ENCODE data around the gene TRPM3.

The TRPM3 gene

GRCh38 chr9:71121275-71122021 lies at the start of gene TRPM3:
Gene TRPM3, minus strand, starts transcription at chr9:71121621. Its CDS starts 267 bp downstream, at chr9:71121354.
- Histone ChIP-seq H3K27ac (ENCODE audit: low read length) (peak within 1 kb of the TSS; percentile 89), H3K9me3 (ENCODE audit: control insufficient read depth, low read depth, low read length) (no peaks in the 10 kb centered on the region), H3K4me1 (ENCODE audit: control insufficient read depth, low read depth, low read length) (peaks cover 69% of the 10 kb centered on the region), H3K4me3 (ENCODE audit: low read length) (peak within 1 kb of the TSS; percentile 82), H3K27me3 (ENCODE audit: control insufficient read depth, insufficient read depth, low read length) (no peaks in the 10 kb centered on the region), H3K36me3 (ENCODE audit: control insufficient read depth, low read depth, low read length) (no peaks in the 10 kb centered on the region), H3K9ac (ENCODE audit: low read length) (peak within 1 kb of the TSS; percentile 80)

GRCh38 chr9:71168418-71168817 lies 47.0 kb upstream of the TRPM3 start:
- Histone ChIP-seq H3K27me3 (ENCODE audit: control insufficient read depth, insufficient read depth, low read length) (no peaks in the 10 kb centered on the region), H3K9me3 (ENCODE audit: control insufficient read depth, low read depth, low read length) (no peaks in the 10 kb centered on the region), H3K36me3 (ENCODE audit: control insufficient read depth, low read depth, low read length) (no peaks in the 10 kb centered on the region), H3K4me1 (ENCODE audit: control insufficient read depth, low read depth, low read length) (peaks cover 14% of the 10 kb centered on the region), H3K4me3 (ENCODE audit: low read length) (no peak overlapping the region), H3K27ac (ENCODE audit: low read length) (no peak overlapping the region), H3K9ac (ENCODE audit: low read length) (no peak overlapping the region)

GRCh38 chr9:71162126-71162525 lies 40.7 kb upstream of the TRPM3 start:
- Histone ChIP-seq H3K9ac (ENCODE audit: low read length) (no peak overlapping the region), H3K27ac (ENCODE audit: low read length) (no peak overlapping the region), H3K4me1 (ENCODE audit: control insufficient read depth, low read depth, low read length) (peaks cover 4% of the 10 kb centered on the region), H3K4me3 (ENCODE audit: low read length) (no peak overlapping the region), H3K36me3 (ENCODE audit: control insufficient read depth, low read depth, low read length) (no peaks in the 10 kb centered on the region), H3K27me3 (ENCODE audit: control insufficient read depth, insufficient read depth, low read length) (no peaks in the 10 kb centered on the region), H3K9me3 (ENCODE audit: control insufficient read depth, low read depth, low read length) (no peaks in the 10 kb centered on the region)

- Histone ChIP-seq H3K4me1 (ENCODE audit: control insufficient read depth, low read depth, low read length) (no peaks in the 10 kb centered on the region), H3K27ac (ENCODE audit: low read length) (no peak overlapping the region), H3K9me3 (ENCODE audit: control insufficient read depth, low read depth, low read length) (no peaks in the 10 kb centered on the region), H3K9ac (ENCODE audit: low read length) (no peak overlapping the region), H3K36me3 (ENCODE audit: control insufficient read depth, low read depth, low read length) (no peaks in the 10 kb centered on the region), H3K4me3 (ENCODE audit: low read length) (no peak overlapping the region), H3K27me3 (ENCODE audit: control insufficient read depth, insufficient read depth, low read length) (no peaks in the 10 kb centered on the region)
Observed at GRCh38 chr9:71157731-71158130, 36.3 kb upstream of the TRPM3 start.

- no peaks in the 10 kb centered on the region for H3K27me3 ChIP-seq (ENCODE audit: control insufficient read depth, insufficient read depth, low read length)
- H3K27ac ChIP-seq (ENCODE audit: low read length): no peak overlapping the region
- H3K36me3 ChIP-seq (ENCODE audit: control insufficient read depth, low read depth, low read length): no peaks in the 10 kb centered on the region
- H3K9me3 ChIP-seq (ENCODE audit: control insufficient read depth, low read depth, low read length): peaks cover 3% of the 10 kb centered on the region
- no peak overlapping the region for H3K9ac ChIP-seq (ENCODE audit: low read length)
- no peak overlapping the region for H3K4me3 ChIP-seq (ENCODE audit: low read length)
- no peaks in the 10 kb centered on the region for H3K4me1 ChIP-seq (ENCODE audit: control insufficient read depth, low read depth, low read length)
Observed at GRCh38 chr9:71147368-71147767, 25.9 kb upstream of the TRPM3 start.

- no peaks in the 10 kb centered on the region for H3K27me3 ChIP-seq (ENCODE audit: control insufficient read depth, insufficient read depth, low read length)
- H3K36me3 ChIP-seq (ENCODE audit: control insufficient read depth, low read depth, low read length): no peaks in the 10 kb centered on the region
- no peak overlapping the region for H3K27ac ChIP-seq (ENCODE audit: low read length)
- H3K9me3 ChIP-seq (ENCODE audit: control insufficient read depth, low read depth, low read length): peaks cover 3% of the 10 kb centered on the region
- no peaks in the 10 kb centered on the region for H3K4me1 ChIP-seq (ENCODE audit: control insufficient read depth, low read depth, low read length)
- H3K4me3 ChIP-seq (ENCODE audit: low read length): no peak overlapping the region
- no peak overlapping the region for H3K9ac ChIP-seq (ENCODE audit: low read length)
Observed at GRCh38 chr9:71146511-71146910, 25.1 kb upstream of the TRPM3 start.

GRCh38 chr9:71145179-71145578 lies 23.8 kb upstream of the TRPM3 start:
- Histone ChIP-seq H3K4me3 (ENCODE audit: low read length) (no peak overlapping the region), H3K9me3 (ENCODE audit: control insufficient read depth, low read depth, low read length) (peaks cover 3% of the 10 kb centered on the region), H3K4me1 (ENCODE audit: control insufficient read depth, low read depth, low read length) (no peaks in the 10 kb centered on the region), H3K27ac (ENCODE audit: low read length) (no peak overlapping the region), H3K27me3 (ENCODE audit: control insufficient read depth, insufficient read depth, low read length) (no peaks in the 10 kb centered on the region), H3K9ac (ENCODE audit: low read length) (no peak overlapping the region), H3K36me3 (ENCODE audit: control insufficient read depth, low read depth, low read length) (no peaks in the 10 kb centered on the region)

- H3K9ac ChIP-seq (ENCODE audit: low read length): no peak overlapping the region
- H3K27ac ChIP-seq (ENCODE audit: low read length): no peak overlapping the region
- no peaks in the 10 kb centered on the region for H3K27me3 ChIP-seq (ENCODE audit: control insufficient read depth, insufficient read depth, low read length)
- peaks cover 3% of the 10 kb centered on the region for H3K9me3 ChIP-seq (ENCODE audit: control insufficient read depth, low read depth, low read length)
- H3K4me3 ChIP-seq (ENCODE audit: low read length): no peak overlapping the region
- no peaks in the 10 kb centered on the region for H3K36me3 ChIP-seq (ENCODE audit: control insufficient read depth, low read depth, low read length)
- H3K4me1 ChIP-seq (ENCODE audit: control insufficient read depth, low read depth, low read length): no peaks in the 10 kb centered on the region
Observed at GRCh38 chr9:71144495-71144894, 23.1 kb upstream of the TRPM3 start.

- Histone ChIP-seq H3K9ac (ENCODE audit: low read length) (no peak overlapping the region), H3K9me3 (ENCODE audit: control insufficient read depth, low read depth, low read length) (no peaks in the 10 kb centered on the region), H3K27ac (ENCODE audit: low read length) (no peak overlapping the region), H3K36me3 (ENCODE audit: control insufficient read depth, low read depth, low read length) (no peaks in the 10 kb centered on the region), H3K4me3 (ENCODE audit: low read length) (no peak overlapping the region), H3K27me3 (ENCODE audit: control insufficient read depth, insufficient read depth, low read length) (no peaks in the 10 kb centered on the region), H3K4me1 (ENCODE audit: control insufficient read depth, low read depth, low read length) (no peaks in the 10 kb centered on the region)
Observed at GRCh38 chr9:71136696-71137095, 15.3 kb upstream of the TRPM3 start.

GRCh38 chr9:71131145-71131544 lies 9.7 kb upstream of the TRPM3 start:
- Histone ChIP-seq H3K27me3 (ENCODE audit: control insufficient read depth, insufficient read depth, low read length) (no peaks in the 10 kb centered on the region), H3K9ac (ENCODE audit: low read length) (no peak overlapping the region), H3K4me3 (ENCODE audit: low read length) (no peak overlapping the region), H3K4me1 (ENCODE audit: control insufficient read depth, low read depth, low read length) (no peaks in the 10 kb centered on the region), H3K9me3 (ENCODE audit: control insufficient read depth, low read depth, low read length) (no peaks in the 10 kb centered on the region), H3K36me3 (ENCODE audit: control insufficient read depth, low read depth, low read length) (no peaks in the 10 kb centered on the region), H3K27ac (ENCODE audit: low read length) (no peak overlapping the region)

- H3K9me3 ChIP-seq (ENCODE audit: control insufficient read depth, low read depth, low read length): no peaks in the 10 kb centered on the region
- no peak overlapping the region for H3K4me3 ChIP-seq (ENCODE audit: low read length)
- no peaks in the 10 kb centered on the region for H3K4me1 ChIP-seq (ENCODE audit: control insufficient read depth, low read depth, low read length)
- H3K36me3 ChIP-seq (ENCODE audit: control insufficient read depth, low read depth, low read length): no peaks in the 10 kb centered on the region
- H3K27ac ChIP-seq (ENCODE audit: low read length): no peak overlapping the region
- no peaks in the 10 kb centered on the region for H3K27me3 ChIP-seq (ENCODE audit: control insufficient read depth, insufficient read depth, low read length)
- H3K9ac ChIP-seq (ENCODE audit: low read length): no peak overlapping the region
Observed at GRCh38 chr9:71130521-71130920, 9.1 kb upstream of the TRPM3 start.

GRCh38 chr9:71128796-71129195 lies 7.4 kb upstream of the TRPM3 start:
- peaks cover 12% of the 10 kb centered on the region for H3K4me1 ChIP-seq (ENCODE audit: control insufficient read depth, low read depth, low read length)
- H3K9me3 ChIP-seq (ENCODE audit: control insufficient read depth, low read depth, low read length): no peaks in the 10 kb centered on the region
- no peak overlapping the region for H3K4me3 ChIP-seq (ENCODE audit: low read length)
- no peak overlapping the region for H3K9ac ChIP-seq (ENCODE audit: low read length)
- no peaks in the 10 kb centered on the region for H3K36me3 ChIP-seq (ENCODE audit: control insufficient read depth, low read depth, low read length)
- H3K27ac ChIP-seq (ENCODE audit: low read length): no peak overlapping the region
- no peaks in the 10 kb centered on the region for H3K27me3 ChIP-seq (ENCODE audit: control insufficient read depth, insufficient read depth, low read length)
